Activated T-helper 1 cell treated with anti-CD3 and anti-CD28 coated beads, Interleukin-12 subunit alpha, Interleukin-12 subunit beta, Interleukin-2, Interleukin-4 antibody, amounts not matched to agents 30 ng/mL and 10 ng/mL and 1 ng/mL, durations not matched to agents 14 hours and 24 hours and 36 hours (primary cell): ENCODE data around the gene GARIN5B. TPM values are rescaled to one million over a fixed set of nuclear protein-coding genes. Genes with fewer than 3 reads are reported as not detected.
"Not testable (repeated sequence)": the region's sequence is repeated elsewhere in the genome, so short reads cannot be mapped to it uniquely, and the experiment has no call there.

Source experiments
- DNase-seq: peaks from one replicate; pipeline ENCODE4 v3.0.0; 2021; ENCODE audit warnings: low spot score
- H3K27ac Mint-ChIP-seq: one replicate; pipeline ENCODE4 v1.8.0; 2021; ENCODE audit warnings: mild to moderate bottlenecking, mixed read lengths
- H3K27me3 Mint-ChIP-seq: one replicate; pipeline ENCODE4 v1.8.0; 2022; ENCODE audit warnings: mild to moderate bottlenecking, moderate library complexity, mixed read lengths; ENCODE audit not compliant: insufficient read depth
- H3K36me3 Mint-ChIP-seq: one replicate; pipeline ENCODE4 v1.8.0; 2021; ENCODE audit warnings: low read depth, mixed read lengths
- H3K4me1 Mint-ChIP-seq: one replicate; pipeline ENCODE4 v1.8.0; 2021; ENCODE audit warnings: low read depth, mixed read lengths
- H3K4me3 Mint-ChIP-seq: one replicate; pipeline ENCODE4 v1.8.0; 2021; ENCODE audit warnings: mild to moderate bottlenecking, moderate library complexity, mixed read lengths
- H3K9me3 Mint-ChIP-seq: one replicate; pipeline ENCODE4 v1.8.0; 2021; ENCODE audit warnings: mixed read lengths
- intact Hi-C: fragments of 100-400 bp; cut with micrococcal nuclease; formaldehyde crosslinking; loops from one replicate; pipeline ENCODE4 v1.15.1; 2024
- total RNA-seq: library from RNA; stranded (reverse); gene quantifications from 2 replicates; pipeline ENCODE4 v1.2.3, GENCODE V29; 2022

The GARIN5B gene
- total RNA-seq, 1 donor from 2014 or later: 0.05 TPM

DNA sequence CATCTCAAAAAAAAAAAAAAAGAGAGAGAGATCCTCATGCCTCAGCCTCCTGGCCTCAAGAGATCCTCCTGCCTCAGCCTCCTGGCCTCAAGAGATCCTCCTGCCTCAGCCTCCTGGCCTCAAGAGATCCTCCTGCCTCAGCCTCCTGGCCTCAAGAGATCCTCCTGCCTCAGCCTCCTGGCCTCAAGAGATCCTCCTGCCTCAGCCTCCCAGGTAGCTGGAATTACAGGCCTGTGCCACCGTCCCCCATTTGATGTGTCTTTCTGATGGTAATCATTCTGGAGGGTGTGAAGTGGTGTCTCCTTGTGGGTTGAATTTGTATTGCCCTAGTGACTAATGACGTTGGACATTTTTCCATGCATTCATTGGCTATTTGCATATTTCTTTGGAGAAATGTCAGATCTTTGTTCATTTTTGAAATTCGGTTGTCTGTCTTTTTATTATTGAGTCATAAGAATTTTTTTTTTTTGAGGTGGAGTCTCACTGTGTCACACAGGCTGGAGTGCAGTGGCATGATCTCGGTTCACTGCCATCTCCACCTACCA lies 34.2 kb downstream of the GARIN5B start:
- H3K9me3 Mint-ChIP-seq, DNase-seq, H3K27ac Mint-ChIP-seq, H3K36me3 Mint-ChIP-seq, H3K27me3 Mint-ChIP-seq, H3K4me3 Mint-ChIP-seq, intact Hi-C loops, H3K4me1 Mint-ChIP-seq: not testable (repeated sequence)

DNA sequence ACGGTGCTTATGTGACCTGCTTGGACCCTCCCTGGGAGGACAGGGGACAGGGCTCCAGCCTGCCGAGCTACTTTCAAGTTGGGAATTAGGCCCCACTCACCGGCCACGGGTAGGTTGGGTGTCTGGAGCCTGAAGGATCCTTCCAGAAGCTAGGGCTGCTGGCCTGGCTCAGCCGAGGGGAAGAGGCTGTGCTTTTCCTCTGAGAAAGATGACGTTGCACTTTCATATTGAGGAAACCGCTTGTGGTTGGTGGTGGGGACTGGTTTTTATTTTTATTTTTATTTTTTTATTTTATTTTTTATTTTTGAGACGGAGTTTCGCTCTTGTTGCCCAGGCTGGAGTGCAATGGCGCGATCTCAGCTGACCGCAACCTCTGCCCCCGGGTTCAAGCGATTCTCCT lies 37.9 kb downstream of the GARIN5B start, which contains the start of gene TMEM150B:
TSS of gene TMEM150B (minus strand) at position 170 of the 400 bp plus-strand sequence. CDS start 4,305 bp downstream, outside the sequence.
- H3K9me3 Mint-ChIP-seq: no peaks in the 10 kb centered on the region
- no peak within 1 kb of the TSS for H3K4me3 Mint-ChIP-seq
- intact Hi-C loops: no loop called here
- no peak for DNase-seq
- peaks cover 3% of the 10 kb centered on the region for H3K27me3 Mint-ChIP-seq
- H3K4me1 Mint-ChIP-seq: peaks cover 6% of the 10 kb centered on the region
- H3K36me3 Mint-ChIP-seq: no peaks in the 10 kb centered on the region
- H3K27ac Mint-ChIP-seq: no peak within 1 kb of the TSS

DNA sequence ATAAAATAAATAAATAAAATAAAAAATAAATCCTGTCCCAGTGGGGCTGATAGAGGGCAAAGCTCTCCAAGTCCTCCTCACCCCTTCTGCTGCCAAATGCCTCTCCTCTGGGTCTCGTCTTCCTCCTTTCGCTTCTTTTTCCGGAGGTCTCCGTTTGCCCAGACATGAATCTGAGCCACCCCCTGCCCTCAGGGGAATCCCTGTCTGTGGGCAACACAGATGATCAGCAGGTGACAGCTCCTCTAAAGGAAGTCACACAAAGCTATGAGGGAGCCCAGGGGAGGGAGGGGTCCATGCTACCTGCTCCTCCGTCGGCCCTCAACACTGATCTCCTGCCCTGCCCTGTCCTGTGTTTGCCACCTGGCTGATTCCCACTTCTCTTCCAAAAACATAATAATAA lies 38.4 kb downstream of the GARIN5B start:
- intact Hi-C loops: no loop called here
- H3K36me3 Mint-ChIP-seq: no peaks in the 10 kb centered on the region
- no peak overlapping the region for H3K4me3 Mint-ChIP-seq
- no peaks in the 10 kb centered on the region for H3K9me3 Mint-ChIP-seq
- H3K27ac Mint-ChIP-seq: no peak overlapping the region
- no peak for DNase-seq
- peaks cover 3% of the 10 kb centered on the region for H3K27me3 Mint-ChIP-seq
- H3K4me1 Mint-ChIP-seq: peaks cover 6% of the 10 kb centered on the region

DNA sequence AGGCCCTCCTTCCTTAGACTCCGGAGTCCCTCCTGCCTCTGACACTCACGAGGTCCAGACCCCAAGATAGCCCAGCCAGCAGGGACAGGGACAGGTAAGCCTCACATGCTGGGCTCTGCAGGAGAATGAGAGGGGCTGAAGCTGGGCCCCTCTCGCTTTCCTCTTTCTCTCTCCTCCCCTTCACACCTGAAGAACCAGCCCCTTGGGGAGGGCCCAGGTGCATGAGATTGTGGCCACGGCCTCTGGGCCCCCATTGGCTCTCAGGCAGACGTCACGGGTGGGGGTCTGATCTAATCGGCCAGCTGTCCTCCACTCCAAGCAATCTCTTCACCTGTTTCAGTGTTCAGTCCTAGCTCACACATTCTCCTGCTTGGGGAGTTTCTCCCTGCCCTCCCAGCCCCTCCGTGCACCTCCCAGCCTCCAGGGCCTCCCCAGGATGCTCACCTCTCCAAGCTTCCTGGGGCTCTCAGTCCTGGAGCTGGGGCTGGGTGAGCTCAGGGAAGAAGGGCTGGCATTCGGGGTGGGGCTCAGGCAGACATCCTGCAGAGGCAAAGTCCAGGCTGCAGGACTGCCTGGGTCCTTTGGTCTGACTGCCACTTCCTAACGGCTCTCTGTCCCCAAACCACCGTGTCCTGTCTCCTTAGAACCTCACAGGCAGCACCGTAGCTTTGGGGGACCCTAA lies 40.7 kb downstream of the GARIN5B start:
- H3K4me1 Mint-ChIP-seq: peaks cover 6% of the 10 kb centered on the region
- H3K4me3 Mint-ChIP-seq: no peak overlapping the region
- H3K27me3 Mint-ChIP-seq: peaks cover 3% of the 10 kb centered on the region
- intact Hi-C loops: no loop called here
- no peaks in the 10 kb centered on the region for H3K36me3 Mint-ChIP-seq
- no peaks in the 10 kb centered on the region for H3K9me3 Mint-ChIP-seq
- no peak for DNase-seq
- no peak overlapping the region for H3K27ac Mint-ChIP-seq

DNA sequence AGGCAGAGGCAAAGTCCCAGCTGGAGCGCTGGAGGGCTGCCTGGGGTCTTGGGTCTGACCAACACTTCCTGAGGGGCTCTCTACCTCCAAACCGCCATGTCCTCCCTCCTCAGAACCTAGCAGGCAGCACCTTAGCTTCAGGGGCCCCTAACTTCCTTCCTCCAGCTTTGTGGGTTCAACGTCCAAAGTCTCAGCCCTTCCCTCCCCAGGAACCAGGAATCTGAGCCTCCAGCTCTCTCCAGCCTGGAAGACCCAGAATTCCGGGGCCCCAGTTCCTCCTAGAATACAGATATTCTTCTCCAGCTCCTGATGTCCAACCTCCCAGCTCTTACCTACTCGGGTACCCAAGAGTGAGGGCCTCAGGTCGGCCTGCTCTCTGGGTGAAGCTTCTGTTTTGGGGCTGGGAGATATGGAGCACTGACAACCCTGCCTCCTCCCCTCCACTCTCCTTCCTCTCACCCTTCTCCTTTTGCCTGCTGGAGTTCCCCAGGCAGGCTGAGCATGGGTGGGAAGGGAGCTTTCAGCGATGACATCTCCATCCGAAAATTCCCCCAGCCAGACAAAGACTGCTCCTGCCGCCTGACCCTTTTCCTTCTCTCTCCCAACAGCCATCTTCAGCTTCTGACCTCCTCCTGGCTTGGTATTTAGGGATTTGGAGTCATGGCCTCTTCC lies 41.5 kb downstream of the GARIN5B start:
- Mint-ChIP-seq H3K27ac (no peak overlapping the region), H3K4me3 (no peak overlapping the region), H3K9me3 (no peaks in the 10 kb centered on the region), H3K36me3 (no peaks in the 10 kb centered on the region), H3K4me1 (peaks cover 6% of the 10 kb centered on the region), H3K27me3 (peaks cover 3% of the 10 kb centered on the region)
- intact Hi-C loops: no loop called here
- DNase-seq: no peak

DNA sequence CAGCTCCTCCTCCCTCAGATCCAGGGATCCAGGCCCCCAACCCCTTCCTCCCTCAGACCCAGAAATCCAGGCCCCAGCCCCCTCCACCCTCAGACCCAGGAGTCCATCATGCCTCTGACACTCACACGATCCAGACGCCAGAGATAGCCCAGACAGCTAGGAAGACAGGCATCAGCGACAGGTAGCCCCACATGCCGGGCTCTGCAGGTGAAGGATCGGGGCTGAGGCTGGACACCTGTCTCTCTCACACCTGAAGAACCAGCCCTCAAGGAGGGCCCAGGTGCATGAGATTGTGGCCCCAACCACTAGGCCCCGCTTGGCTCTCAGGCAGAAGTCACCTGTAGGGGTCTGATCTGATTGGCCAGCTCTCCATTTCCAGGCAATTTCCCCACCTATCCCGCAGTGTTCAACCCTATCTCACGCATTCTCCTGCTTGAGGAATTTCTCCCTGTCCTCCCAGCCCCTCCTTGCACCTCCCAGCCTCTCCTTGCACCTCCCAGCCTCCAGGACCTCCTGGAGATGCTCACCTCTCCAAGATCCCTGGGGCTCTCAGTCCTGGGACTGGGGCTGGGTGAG lies 42.1 kb downstream of the GARIN5B start:
- Mint-ChIP-seq H3K9me3 (no peaks in the 10 kb centered on the region), H3K27ac (no peak overlapping the region), H3K4me3 (no peak overlapping the region), H3K36me3 (no peaks in the 10 kb centered on the region), H3K27me3 (peaks cover 3% of the 10 kb centered on the region), H3K4me1 (peaks cover 6% of the 10 kb centered on the region)
- DNase-seq: no peak
- intact Hi-C loops: no loop called here

DNA sequence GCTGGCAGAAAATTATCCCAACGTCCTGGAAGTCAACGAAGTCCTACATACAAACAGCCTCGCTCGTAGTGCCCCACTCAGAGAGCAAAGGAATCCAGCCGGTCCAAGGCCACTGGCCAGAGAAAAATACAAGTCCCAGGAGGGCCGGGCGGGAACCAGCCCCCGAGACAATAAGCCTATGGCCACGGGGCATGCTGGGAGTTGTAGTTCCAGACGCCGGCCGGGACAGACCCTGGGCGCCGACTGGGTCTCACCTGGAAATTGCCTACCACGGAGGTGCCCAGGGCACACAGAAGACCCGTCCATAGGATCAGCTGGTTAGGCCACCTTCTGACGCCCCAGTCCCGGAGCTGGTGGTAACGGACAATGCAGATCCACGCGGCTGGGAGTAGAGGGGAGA lies 43.3 kb downstream of the GARIN5B start:
- no peaks in the 10 kb centered on the region for H3K36me3 Mint-ChIP-seq
- no peak for DNase-seq

DNA sequence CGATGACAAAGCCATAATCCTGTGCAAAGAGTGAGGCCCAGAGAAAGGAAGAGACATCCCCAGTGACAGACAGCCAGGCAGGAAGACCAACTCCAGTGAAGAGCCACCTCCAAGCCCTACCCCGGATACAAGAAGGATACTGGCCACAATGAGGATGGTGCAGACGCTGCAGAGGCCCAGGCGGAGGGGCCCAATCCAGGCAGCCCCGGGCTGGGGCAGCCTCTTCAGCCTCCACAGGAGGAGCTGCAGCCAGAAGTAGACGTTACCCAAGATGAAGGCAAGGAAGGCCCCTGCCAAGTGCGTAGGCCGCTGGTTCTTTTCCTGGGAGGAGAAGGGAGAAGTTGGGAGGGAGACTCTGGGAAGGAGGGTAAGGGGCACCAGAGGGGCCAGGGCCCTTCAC lies 46.4 kb downstream of the GARIN5B start:
- Mint-ChIP-seq H3K4me3 (no peak overlapping the region), H3K4me1 (no peaks in the 10 kb centered on the region), H3K27me3 (no peaks in the 10 kb centered on the region), H3K36me3 (no peaks in the 10 kb centered on the region), H3K27ac (no peak overlapping the region), H3K9me3 (no peaks in the 10 kb centered on the region)
- intact Hi-C loops: no loop called here
- no peak for DNase-seq

More for the DNA sequence above, 43.3 kb downstream of the GARIN5B start:
- Mint-ChIP-seq H3K27me3 (peaks cover 2% of the 10 kb centered on the region), H3K27ac (no peak overlapping the region), H3K9me3 (no peaks in the 10 kb centered on the region), H3K4me3 (no peak overlapping the region), H3K4me1 (peaks cover 3% of the 10 kb centered on the region)
- intact Hi-C loops: no loop called here

DNA sequence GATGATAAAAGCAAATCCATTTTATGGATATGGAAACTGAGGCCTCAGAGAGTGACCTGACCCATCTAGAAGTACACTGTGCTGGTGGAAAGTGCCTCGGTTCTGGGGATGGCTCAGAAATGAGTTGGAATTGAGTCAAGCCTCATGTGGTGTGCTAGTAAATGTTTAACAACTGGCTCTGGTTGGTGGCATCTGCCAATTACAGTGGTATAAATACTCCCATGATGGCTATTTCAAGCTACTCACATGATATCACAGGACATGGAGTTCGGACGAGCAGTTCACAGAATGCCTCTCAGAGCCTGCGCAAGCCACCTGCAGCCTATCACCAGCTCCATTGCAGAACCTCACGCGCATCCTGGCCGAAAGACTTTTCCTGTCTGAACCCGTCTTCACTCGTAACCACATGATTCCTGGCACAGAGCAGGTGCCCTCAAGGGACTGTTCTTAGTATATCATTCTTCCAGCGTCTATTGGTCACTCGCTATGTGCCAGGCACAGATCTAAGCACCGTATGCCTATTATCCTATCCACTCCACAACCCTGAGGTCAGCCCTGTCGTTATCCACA lies 47.0 kb downstream of the GARIN5B start:
- Mint-ChIP-seq H3K36me3 (no peaks in the 10 kb centered on the region), H3K4me1 (no peaks in the 10 kb centered on the region), H3K27me3 (no peaks in the 10 kb centered on the region), H3K4me3 (no peak overlapping the region), H3K9me3 (no peaks in the 10 kb centered on the region), H3K27ac (no peak overlapping the region)
- intact Hi-C loops: no loop called here
- DNase-seq: no peak

DNA sequence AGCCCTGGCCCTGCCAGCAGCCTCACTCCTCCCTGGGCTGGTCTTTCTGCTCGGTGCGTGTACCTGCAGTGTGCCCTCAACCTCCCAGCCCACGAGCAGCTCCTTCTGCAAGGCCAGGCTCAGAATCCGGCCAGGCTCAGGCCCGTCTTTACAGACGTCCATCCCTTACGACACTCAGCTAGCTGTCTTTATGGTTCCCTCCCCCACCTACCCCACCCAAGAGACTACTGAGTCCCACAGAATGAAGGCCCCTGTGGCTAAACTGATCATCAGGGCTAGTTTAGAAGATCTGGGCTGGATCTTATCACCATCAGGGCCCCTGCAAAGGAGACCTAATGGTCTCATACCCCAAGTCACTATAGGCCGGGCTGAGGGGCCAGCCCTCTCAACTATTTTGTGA lies 48.7 kb downstream of the GARIN5B start:
- DNase-seq: no peak
- Mint-ChIP-seq H3K27ac (no peak overlapping the region), H3K4me3 (no peak overlapping the region), H3K27me3 (no peaks in the 10 kb centered on the region), H3K9me3 (no peaks in the 10 kb centered on the region), H3K4me1 (no peaks in the 10 kb centered on the region), H3K36me3 (peaks cover 3% of the 10 kb centered on the region)
- intact Hi-C loops: no loop called here

DNA sequence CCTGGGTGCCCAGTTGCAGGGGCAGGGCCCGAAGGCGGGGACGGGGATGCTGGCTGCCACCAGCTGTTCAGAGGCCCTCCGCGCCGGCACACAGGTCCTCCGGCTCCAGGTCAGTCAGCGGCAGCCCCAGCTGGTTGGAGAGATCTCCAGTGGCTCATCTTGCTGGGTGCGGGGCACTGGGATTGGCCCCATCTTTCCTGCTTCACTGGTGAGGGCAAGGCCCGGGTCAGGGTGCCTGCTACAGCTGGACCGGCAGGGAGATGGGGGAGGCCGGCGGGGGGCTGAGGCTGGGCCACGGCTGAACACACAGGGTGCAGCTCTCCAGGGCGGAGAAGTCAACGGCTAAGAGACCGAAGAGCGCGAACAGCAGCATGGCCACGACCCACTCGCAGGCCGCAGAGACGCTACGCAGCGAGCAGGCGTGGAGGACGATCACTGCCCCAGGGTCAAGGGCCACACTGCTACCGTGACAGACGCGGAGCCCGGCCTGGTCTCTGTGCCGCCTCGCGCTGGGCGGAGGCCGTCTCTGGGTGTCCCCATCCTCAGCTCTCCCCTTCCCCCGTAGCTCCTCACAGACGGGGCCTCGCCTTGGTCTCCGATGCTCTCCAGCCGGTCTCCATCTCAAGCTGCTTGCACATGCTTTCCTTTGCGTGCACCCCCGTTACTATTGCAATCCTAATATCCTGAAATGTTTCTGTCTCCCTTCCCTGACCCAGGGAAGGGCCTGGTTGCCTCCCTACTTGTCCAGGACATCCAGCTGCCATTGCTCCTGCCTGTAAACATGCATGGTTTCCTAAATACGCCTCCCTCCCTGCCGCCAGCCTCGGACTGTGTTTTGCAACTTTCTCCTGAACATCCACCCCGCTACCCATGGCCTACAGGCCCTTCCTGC lies 50.2 kb downstream of the GARIN5B start:
- Mint-ChIP-seq H3K4me3 (no peak overlapping the region), H3K9me3 (no peaks in the 10 kb centered on the region), H3K36me3 (peaks cover 3% of the 10 kb centered on the region), H3K4me1 (no peaks in the 10 kb centered on the region), H3K27ac (no peak overlapping the region), H3K27me3 (no peaks in the 10 kb centered on the region)
- DNase-seq: no peak
- intact Hi-C loops: no loop called here

DNA sequence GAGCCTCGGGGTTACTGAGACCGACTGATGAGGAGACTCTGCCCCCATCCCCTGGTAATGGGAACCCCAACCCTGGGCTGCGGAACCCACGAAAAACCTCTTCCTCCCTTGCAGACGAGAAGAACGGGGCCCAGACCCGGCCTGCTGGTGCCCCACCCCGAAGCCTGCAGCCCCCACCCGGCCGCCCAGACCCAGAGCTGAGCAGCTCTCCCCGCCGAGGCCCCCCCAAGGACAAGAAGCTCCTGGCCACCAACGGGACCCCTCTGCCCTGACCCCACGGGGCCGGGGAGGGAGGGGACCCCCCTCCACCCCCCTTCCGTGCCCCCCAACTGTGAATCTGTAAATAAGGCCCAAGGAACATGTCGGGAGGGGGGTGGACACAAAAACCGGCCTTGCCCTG lies 51.3 kb downstream of the GARIN5B start:
- H3K4me1 Mint-ChIP-seq: no peaks in the 10 kb centered on the region
- H3K9me3 Mint-ChIP-seq: no peaks in the 10 kb centered on the region
- no peak overlapping the region for H3K4me3 Mint-ChIP-seq
- intact Hi-C loops: no loop called here
- no peaks in the 10 kb centered on the region for H3K27me3 Mint-ChIP-seq
- no peak overlapping the region for H3K27ac Mint-ChIP-seq
- peaks cover 3% of the 10 kb centered on the region for H3K36me3 Mint-ChIP-seq
- DNase-seq: no peak
